Measurements from ENCODE around the gene SNUPN. TPM values are rescaled to one million over a fixed set of nuclear protein-coding genes. Genes with fewer than 3 reads are reported as not detected.
A peak's percentile ranks its signal among the peaks of the same experiment; 100 is the strongest.

Gene SNUPN
- total RNA-seq, 4 donors from 2014 or later: 14.2 to 18.3 (median 15.9) TPM

GRCh38 chr15:75597667-75598341 lies 27.7 kb downstream of the SNUPN start:
- intact Hi-C loops (cut with DNase I; ENCODE audit: low total_unique reads) (no loop called here), in situ Hi-C loops (cut with MboI; ENCODE audit: low sequenced_read_pairs in 4 of 4) (no loop called here)
- no peak for TF ChIP-seq POLR2A (IDR thresholded peaks at IDR 0.05)
- peak in 2 of 5 experiments; percentile 16 to 35 for TF ChIP-seq CTCF (IDR thresholded peaks at IDR 0.05 in 4 of 5, conservative IDR thresholded peaks at IDR 0.05 in 1 of 5)
- H3K9me3 ChIP-seq: no peaks in the 10 kb centered on the region
- H3K27ac ChIP-seq: peak overlapping the region in 1 of 4 donors; percentile 43
- ATAC-seq (no peak), DNase-seq (no peak)
- H3K4me3 ChIP-seq: no peak overlapping the region
- H3K36me3 ChIP-seq: peaks cover 0 to 37% of the 10 kb centered on the region in 2 donors
- peaks cover 0 to 32% of the 10 kb centered on the region in 2 donors for H3K4me1 ChIP-seq
- H3K27me3 ChIP-seq: no peaks in the 10 kb centered on the region

GRCh38 chr15:75596703-75597345 lies 28.7 kb downstream of the SNUPN start:
- Histone ChIP-seq H3K36me3 (peaks cover 0 to 37% of the 10 kb centered on the region in 2 donors), H3K4me3 (no peak overlapping the region), H3K27ac (no peak overlapping the region), H3K9me3 (no peaks in the 10 kb centered on the region), H3K4me1 (peaks cover 0 to 32% of the 10 kb centered on the region in 2 donors), H3K27me3 (no peaks in the 10 kb centered on the region)
- DNase-seq: no peak
- ATAC-seq: no peak
- no peak for TF ChIP-seq CTCF (IDR thresholded peaks at IDR 0.05 in 4 of 5, conservative IDR thresholded peaks at IDR 0.05 in 1 of 5)
- no peak for TF ChIP-seq POLR2A (IDR thresholded peaks at IDR 0.05)
- intact Hi-C loops (cut with DNase I; ENCODE audit: low total_unique reads) (no loop called here), in situ Hi-C loops (cut with MboI; ENCODE audit: low sequenced_read_pairs in 4 of 4) (no loop called here)

GRCh38 chr15:75594276-75594675 lies 31.2 kb downstream of the SNUPN start:
- Histone ChIP-seq H3K4me1 (peaks cover 0 to 19% of the 10 kb centered on the region in 2 donors), H3K36me3 (peaks cover 0 to 22% of the 10 kb centered on the region in 2 donors), H3K4me3 (no peak overlapping the region), H3K27ac (no peak overlapping the region), H3K9me3 (no peaks in the 10 kb centered on the region), H3K27me3 (no peaks in the 10 kb centered on the region)
- in situ Hi-C loops (cut with MboI; ENCODE audit: low sequenced_read_pairs in 4 of 4) (no loop called here), intact Hi-C loops (cut with DNase I; ENCODE audit: low total_unique reads) (no loop called here)
- TF ChIP-seq POLR2A (IDR thresholded peaks at IDR 0.05) (no peak), CTCF (IDR thresholded peaks at IDR 0.05 in 4 of 5, conservative IDR thresholded peaks at IDR 0.05 in 1 of 5) (no peak)
- DNase-seq (peak in 1 of 2 donors; percentile 27), ATAC-seq (peak; percentile 35 to 60)

GRCh38 chr15:75591655-75592364 lies 33.7 kb downstream of the SNUPN start:
- peak in 1 of 2 donors; percentile 48 for DNase-seq
- no peak for TF ChIP-seq POLR2A (IDR thresholded peaks at IDR 0.05)
- no peak for TF ChIP-seq CTCF (IDR thresholded peaks at IDR 0.05 in 4 of 5, conservative IDR thresholded peaks at IDR 0.05 in 1 of 5)
- H3K27ac ChIP-seq: peak overlapping the region in 2 of 4 donors; percentile 63 to 77
- H3K36me3 ChIP-seq: peaks cover 0 to 7% of the 10 kb centered on the region in 2 donors
- ATAC-seq: peak; percentile 92 to 98
- H3K4me3 ChIP-seq: no peak overlapping the region
- no peaks in the 10 kb centered on the region for H3K27me3 ChIP-seq
- peaks cover 0 to 9% of the 10 kb centered on the region in 2 donors for H3K4me1 ChIP-seq
- in situ Hi-C loops (cut with MboI; ENCODE audit: low sequenced_read_pairs in 4 of 4) (no loop called here), intact Hi-C loops (cut with DNase I; ENCODE audit: low total_unique reads) (no loop called here)
- H3K9me3 ChIP-seq: no peaks in the 10 kb centered on the region

Measured in gastrocnemius medialis (tissue), 4 donors.